Spleen (tissue), 11 donors: ENCODE measurements around the gene SLC25A48. TPM values are rescaled to one million over a fixed set of nuclear protein-coding genes. Genes with fewer than 3 reads are reported as not detected.
A peak's percentile ranks its signal among the peaks of the same experiment; 100 is the strongest.
"Not testable (repeated sequence)": the region's sequence is repeated elsewhere in the genome, so short reads cannot be mapped to it uniquely, and the experiment has no call there.

Source experiments
- DNase-seq: peaks from one replicate; pipeline ENCODE4 v3.0.0-alpha.2; 2020
- H3K27ac ChIP-seq, 8 donors: fragments of 200-600 bp; sonication (generic) in 7 of 8; 1 replicate in 4 of 8; 2 replicates in 4 of 8; pipeline versions ENCODE4 v1.5.0 to v1.8.0; 2016 to 2021; ENCODE audit warnings: inconsistent platforms in 4 of 8, mild to moderate bottlenecking in 4 of 8, moderate library complexity in 1 of 8
- H3K27me3 ChIP-seq, 7 donors: fragments of 200-600 bp; sonication (generic) in 6 of 7; replicated peaks in 1 of 7; 1 replicate in 4 of 7; 2 replicates in 3 of 7; pipeline versions ENCODE4 v1.5.0 to v1.8.0; 2016 to 2021; ENCODE audit warnings: inconsistent platforms in 3 of 7, mild to moderate bottlenecking in 1 of 7
- H3K36me3 ChIP-seq, 6 donors: fragments of 200-600 bp; sonication (generic) in 5 of 6; 1 replicate in 4 of 6; 2 replicates in 2 of 6; pipeline versions ENCODE4 v1.5.0 to v1.8.0; 2016 to 2021; ENCODE audit warnings: inconsistent platforms in 2 of 6
- H3K4me1 ChIP-seq, 6 donors: fragments of 200-600 bp; sonication (generic) in 5 of 6; 1 replicate in 3 of 6; 2 replicates in 3 of 6; pipeline versions ENCODE4 v1.5.0 to v1.8.0; 2016 to 2021; ENCODE audit warnings: inconsistent platforms in 3 of 6
- H3K4me3 ChIP-seq, 8 donors: fragments of 200-600 bp; sonication (generic) in 7 of 8; 1 replicate in 4 of 8; 2 replicates in 4 of 8; pipeline versions ENCODE4 v1.5.0 to v1.8.0; 2016 to 2021; ENCODE audit warnings: inconsistent platforms in 4 of 8, mild to moderate bottlenecking in 4 of 8, moderate library complexity in 2 of 8
- H3K9me3 ChIP-seq, 8 donors: fragments of 200-600 bp; sonication (generic) in 7 of 8; 1 replicate in 4 of 8; 2 replicates in 4 of 8; pipeline versions ENCODE4 v1.5.0 to v1.8.0; 2016 to 2021; ENCODE audit warnings: inconsistent platforms in 4 of 8
- CTCF ChIP-seq, 11 experiments: fragments of 200-600 bp in 7 of 11; fragments of 450-650 bp in 4 of 11; sonication (generic) in 4 of 11; IDR thresholded peaks in 8 of 11; conservative IDR thresholded peaks in 3 of 11; 1 replicate in 7 of 11; 2 replicates in 4 of 11; pipeline versions ENCODE4 v1.4.0 to v1.8.0; 2016 to 2021; ENCODE audit warnings: antibody characterized with exemption in 11 of 11, inconsistent platforms in 4 of 11, mild to moderate bottlenecking in 1 of 11
- POLR2A ChIP-seq, 3 donors: fragments of 450-650 bp; IDR thresholded peaks; one replicate each; pipeline ENCODE4 v1.5.1; 2017; ENCODE audit warnings: antibody characterized with exemption in 3 of 3, mild to moderate bottlenecking in 1 of 3
- POLR2AphosphoS5 ChIP-seq, 3 donors: sonication (generic); formaldehyde crosslinking; IDR thresholded peaks; one replicate each; pipeline ENCODE4 v1.5.1; 2017; ENCODE audit warnings: antibody characterized with exemption in 3 of 3
- WGBS, 5 donors: extraction: QIAGEN DNeasy Blood & Tissue Kit in 3 of 5; methylation state at CpG; one replicate each; pipeline versions ENCODE4 v1.1.5 to v1.1.7; 2013 to 2018; 5-methylcytosine and 5-hydroxymethylcytosine counted together
- intact Hi-C: fragments of 100-400 bp; cut with DNase I; formaldehyde crosslinking; loops from one replicate; pipeline ENCODE4 v1.15.0; 2023; ENCODE audit warnings: low total_unique reads
- polyA plus RNA-seq, 3 donors: library from polyadenylated mRNA; stranded (reverse); fragments of 200-250 nt; gene quantifications; one replicate each; pipeline ENCODE4 v1.2.1, GENCODE V29; 2013
- total RNA-seq, 7 donors: library from RNA; depleted of rRNA in 3 of 7; stranded (reverse); fragments of >200 nt in 3 of 7; fragmentation: NEBNext Ultra II Directional in 4 of 7; extraction: Animal tissue kit (Norgen Biotek cat#: 25700) in 4 of 7; gene quantifications; one replicate each; pipeline versions ENCODE4 v1.1.0 to v1.2.1, GENCODE V29; 2016 to 2021
- donor health status: healthy with polysubstance abuse.
- donor health status: DM: no; HTN: no; CAD: no; lungs with moderate emphysema.
- donor health status: DM: no; HTN: no; CAD: no.
- donor health status: Bipolar disorder and iron deficiency.
- donor health status: healthy.
- donor health status: DM: no; HTN: no; CAD: no.
- donor health status: DM: yes; HTN: yes; CAD: no.

Gene SLC25A48
- total and polyA plus RNA-seq, 10 donors, result 0.06 to 0.66 (median 0.33) TPM; not detected in 7

- intact Hi-C loops, result loop anchor here (5.0 kb wide), 1 partner anchor 271 kb away; no protein-coding TSS in a partner anchor
- 85 to 96% (median 88%) methylated on average over 10 to 14 of the region's 14 CpGs for WGBS, 5 donors
- no peak overlapping the region for H3K4me3 ChIP-seq
- peaks cover 0 to 22% (median 12%) of the 10 kb centered on the region in 6 donors for H3K4me1 ChIP-seq
- H3K36me3 ChIP-seq, result no peaks in the 10 kb centered on the region
- DNase-seq, result peak; percentile 70
- H3K9me3 ChIP-seq, result peaks cover 0 to 10% (median 2%) of the 10 kb centered on the region in 8 donors
- peaks cover 0 to 81% (median 24%) of the 10 kb centered on the region in 7 donors for H3K27me3 ChIP-seq
- no peak for TF ChIP-seq CTCF (IDR thresholded peaks at IDR 0.05 in 8 of 11, conservative IDR thresholded peaks at IDR 0.05 in 3 of 11)
- TF ChIP-seq POLR2AphosphoS5 (IDR thresholded peaks at IDR 0.05), result no peak
- no peak for TF ChIP-seq POLR2A (IDR thresholded peaks at IDR 0.05)
- H3K27ac ChIP-seq, result no peak overlapping the region
Measured at GRCh38 chr5:135832941-135833920, 1.2 kb upstream of the SLC25A48 start.

GRCh38 chr5:135833961-135834638 lies 363 bp upstream of the SLC25A48 start:
- Histone ChIP-seq H3K27me3 (peaks cover 0 to 80% (median 24%) of the 10 kb centered on the region in 7 donors), H3K36me3 (no peaks in the 10 kb centered on the region), H3K4me1 (peaks cover 0 to 22% (median 12%) of the 10 kb centered on the region in 6 donors), H3K9me3 (peaks cover 0 to 14% (median 11%) of the 10 kb centered on the region in 8 donors), H3K4me3 (peak overlapping the region in 6 of 8 donors; percentile 18 to 59 (median 24)), H3K27ac (no peak overlapping the region)
- intact Hi-C loops, result loop anchor here (5.0 kb wide), 1 partner anchor 272 kb away; no protein-coding TSS in a partner anchor
- TF ChIP-seq CTCF (IDR thresholded peaks at IDR 0.05 in 8 of 11, conservative IDR thresholded peaks at IDR 0.05 in 3 of 11) (peak in 7 of 11 experiments; percentile 17 to 60 (median 56)), POLR2AphosphoS5 (IDR thresholded peaks at IDR 0.05) (no peak)
- DNase-seq, result peak; percentile 66
- WGBS, 5 donors, result 30 to 43% (median 32%) methylated on average over 11 to 16 of the region's 16 CpGs

GRCh38 chr5:135835766-135836165 lies 1.3 kb downstream of the SLC25A48 start:
- Histone ChIP-seq H3K9me3 (peaks cover 0 to 17% (median 12%) of the 10 kb centered on the region in 8 donors), H3K27me3 (peaks cover 0 to 65% (median 24%) of the 10 kb centered on the region in 7 donors), H3K4me3 (no peak overlapping the region), H3K36me3 (no peaks in the 10 kb centered on the region), H3K27ac (no peak overlapping the region), H3K4me1 (peaks cover 0 to 17% (median 10%) of the 10 kb centered on the region in 6 donors)
- peak; percentile 59 for DNase-seq
- intact Hi-C loops, result no loop called here
- no peak for TF ChIP-seq POLR2AphosphoS5 (IDR thresholded peaks at IDR 0.05)
- no peak for TF ChIP-seq CTCF (IDR thresholded peaks at IDR 0.05 in 8 of 11, conservative IDR thresholded peaks at IDR 0.05 in 3 of 11)
- TF ChIP-seq POLR2A (IDR thresholded peaks at IDR 0.05), result no peak
- 56 to 72% (median 60%) methylated on average over 7 of the region's 7 CpGs for WGBS, 5 donors

- DNase-seq, H3K4me3 ChIP-seq, intact Hi-C loops, H3K27ac ChIP-seq, H3K36me3 ChIP-seq: not testable (repeated sequence)
- peaks cover 0 to 17% (median 12%) of the 10 kb centered on the region in 8 donors for H3K9me3 ChIP-seq
- peaks cover 0 to 17% (median 10%) of the 10 kb centered on the region in 6 donors for H3K4me1 ChIP-seq
- peaks cover 0 to 65% (median 21%) of the 10 kb centered on the region in 7 donors for H3K27me3 ChIP-seq
Measured at GRCh38 chr5:135838395-135838794, 3.9 kb downstream of the SLC25A48 start.
